Measurements from ENCODE around the gene MPRIP.

DNA sequence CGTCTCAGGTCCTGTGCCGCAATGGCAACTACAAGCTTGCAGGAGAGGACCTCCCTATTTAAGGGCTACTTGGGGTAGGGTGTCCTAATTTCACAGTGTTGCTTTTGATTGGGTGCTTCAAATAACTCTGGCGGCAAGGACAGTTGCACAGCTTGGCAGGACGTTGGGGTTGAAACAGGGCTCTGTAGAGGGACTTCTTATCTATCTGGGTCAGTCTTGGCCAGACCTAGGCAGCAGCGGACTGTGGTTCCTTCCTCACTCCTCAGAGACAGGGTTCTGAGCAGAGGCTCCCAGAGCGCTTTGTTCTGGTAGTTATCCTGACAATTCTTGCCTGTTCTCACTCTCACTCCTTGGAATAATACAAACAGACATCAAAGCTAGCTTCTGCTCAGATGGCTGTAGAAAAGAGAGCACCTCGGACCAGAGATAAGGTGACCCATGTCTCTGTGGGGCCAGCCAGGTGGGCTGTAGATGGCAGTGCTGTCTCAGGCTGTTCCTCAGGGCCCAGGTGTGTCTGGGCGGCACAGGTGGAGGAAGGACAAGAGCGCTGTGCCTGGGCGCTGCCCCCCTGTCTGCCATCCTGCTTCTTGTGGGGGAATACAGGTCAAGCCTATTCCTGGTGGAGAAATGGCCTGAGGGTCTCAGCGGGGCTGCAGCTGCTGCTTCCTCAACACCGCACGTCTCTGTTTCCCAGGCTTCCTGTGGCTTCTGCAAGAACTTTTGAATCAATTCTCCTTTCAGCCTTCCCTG is 102.8 kb downstream of the MPRIP start:
- no peak for TF ChIP-seq ESRRG (CRISPR knock-in tag; IDR thresholded peaks at IDR 0.05)
- TF ChIP-seq ZFP3 (CRISPR knock-in tag; IDR thresholded peaks at IDR 0.05): no peak
- TF ChIP-seq CSDC2 (CRISPR knock-in tag; IDR thresholded peaks at IDR 0.05): no peak

All from SK-N-SH treated with all-trans-retinoic acid at 6 μM for 48 hours (cell line).